Right ventricle myocardium superior (tissue), 1 donor: ENCODE results near the gene ARMH4. TPM values are rescaled to one million over a fixed set of nuclear protein-coding genes. Genes with fewer than 3 reads are reported as not detected.
A peak's percentile ranks its signal among the peaks of the same experiment; 100 is the strongest.
"Not testable (repeated sequence)": the region's sequence is repeated elsewhere in the genome, so short reads cannot be mapped to it uniquely, and the experiment has no call there.

Source experiments
- ATAC-seq: fragments of 200-7000 bp; cut with Tn5 transposase; one replicate; pipeline ENCODE4 v1.9.1; 2020; ENCODE audit warnings: mild to moderate bottlenecking; ENCODE audit not compliant: poor library complexity
- DNase-seq: peaks from one replicate; pipeline ENCODE4 v3.0.0-alpha.2; 2020
- intact Hi-C: fragments of 100-400 bp; cut with DNase I; formaldehyde crosslinking; loops from one replicate; pipeline ENCODE4 v1.11.2; 2022
- total RNA-seq: library from RNA; stranded (reverse); fragmentation: NEBNext Ultra II Directional; extraction: Animal tissue kit (Norgen Biotek cat#: 25700); gene quantifications from one replicate; pipeline ENCODE4 v1.2.1, GENCODE V29; 2021
- donor health status: DM: no; HTN: yes; CAD: no; lungs with severe emphysema.

The ARMH4 gene
- total RNA-seq, 1 donor from 2014 or later = 6.2 TPM

GRCh38 chr14:58151133-58152013 lies 640 bp downstream of the ARMH4 start:
- intact Hi-C loops = no loop called here
- peak; percentile 62 for ATAC-seq
- no peak for DNase-seq

GRCh38 chr14:58150243-58150805 lies 1.7 kb downstream of the ARMH4 start:
- no peak for DNase-seq
- no peak for ATAC-seq
- intact Hi-C loops = no loop called here

GRCh38 chr14:58149196-58149595 lies 2.8 kb downstream of the ARMH4 start:
- intact Hi-C loops = no loop called here
- no peak for ATAC-seq
- DNase-seq = no peak

GRCh38 chr14:58146399-58146798 lies 5.6 kb downstream of the ARMH4 start:
- DNase-seq = no peak
- no peak for ATAC-seq
- intact Hi-C loops = no loop called here

GRCh38 chr14:58145936-58146335 lies 6.1 kb downstream of the ARMH4 start:
- no peak for DNase-seq
- intact Hi-C loops = no loop called here
- ATAC-seq = no peak

- intact Hi-C loops = no loop called here
- ATAC-seq (no peak), DNase-seq (no peak)
These were observed 8.9 kb downstream of the ARMH4 start for GRCh38 chr14:58143106-58143505.

GRCh38 chr14:58141893-58142292 lies 10.1 kb downstream of the ARMH4 start:
- DNase-seq (no peak), ATAC-seq (no peak)
- intact Hi-C loops = no loop called here

GRCh38 chr14:58138714-58139482 lies 13.1 kb downstream of the ARMH4 start:
- DNase-seq (no peak), ATAC-seq (no peak)
- intact Hi-C loops = no loop called here

GRCh38 chr14:58138031-58138713 lies 13.8 kb downstream of the ARMH4 start:
- ATAC-seq = no peak

GRCh38 chr14:58133739-58134138 lies 18.3 kb downstream of the ARMH4 start:
- intact Hi-C loops = no loop called here
- ATAC-seq = no peak
- DNase-seq = no peak

More at GRCh38 chr14:58138031-58138713, 13.8 kb downstream of the ARMH4 start:
- intact Hi-C loops = no loop called here
- no peak for DNase-seq

GRCh38 chr14:58131386-58131785 lies 20.6 kb downstream of the ARMH4 start:
- intact Hi-C loops = no loop called here
- DNase-seq = no peak
- no peak for ATAC-seq

- no peak for ATAC-seq
- DNase-seq = no peak
- intact Hi-C loops = no loop called here
These were observed 21.8 kb downstream of the ARMH4 start for GRCh38 chr14:58130116-58130782.

GRCh38 chr14:58129208-58129607 lies 22.8 kb downstream of the ARMH4 start:
- ATAC-seq = no peak
- no peak for DNase-seq
- intact Hi-C loops = no loop called here

- no peak for ATAC-seq
- intact Hi-C loops = no loop called here
- no peak for DNase-seq
These were observed 23.6 kb downstream of the ARMH4 start for GRCh38 chr14:58128416-58128815.

- ATAC-seq, intact Hi-C loops, DNase-seq: not testable (repeated sequence)
These were observed 29.5 kb downstream of the ARMH4 start for GRCh38 chr14:58122546-58122945.

- intact Hi-C loops = no loop called here
- ATAC-seq (no peak), DNase-seq (no peak)
These were observed 30.4 kb downstream of the ARMH4 start for GRCh38 chr14:58121530-58122186.

- intact Hi-C loops = no loop called here
- no peak for ATAC-seq
These were observed 32.6 kb downstream of the ARMH4 start for GRCh38 chr14:58119381-58119780.

More at GRCh38 chr14:58119381-58119780, 32.6 kb downstream of the ARMH4 start:
- no peak for DNase-seq
